Transverse colon (tissue), 4 donors: ENCODE measurements around the gene CCDC14. TPM values are rescaled to one million over a fixed set of nuclear protein-coding genes. Genes with fewer than 3 reads are reported as not detected.
"Not testable (repeated sequence)": the region's sequence is repeated elsewhere in the genome, so short reads cannot be mapped to it uniquely, and the experiment has no call there.

Experiments
- DNase-seq: peaks from one replicate; pipeline ENCODE4 v3.0.0-alpha.2; 2019
- H3K27ac ChIP-seq, 4 donors: fragments of 200-600 bp; sonication (generic); 2 replicates each; pipeline ENCODE4 v1.5.1; 2016 to 2018; ENCODE audit warnings: inconsistent platforms in 4 of 4
- H3K27me3 ChIP-seq: fragments of 200-600 bp; sonication (generic); 2 replicates; pipeline ENCODE4 v1.5.1; 2017; ENCODE audit warnings: inconsistent platforms
- H3K36me3 ChIP-seq, 4 donors: fragments of 200-600 bp; sonication (generic); 2 replicates each; pipeline ENCODE4 v1.5.1; 2017 to 2019; ENCODE audit warnings: inconsistent platforms in 4 of 4
- H3K4me1 ChIP-seq, 4 donors: fragments of 200-600 bp; sonication (generic); 2 replicates each; pipeline ENCODE4 v1.5.1; 2017 to 2020; ENCODE audit warnings: inconsistent platforms in 4 of 4
- H3K4me3 ChIP-seq, 4 donors: fragments of 200-600 bp; sonication (generic); 1 replicate in 1 of 4; 2 replicates in 3 of 4; pipeline versions ENCODE4 v1.5.1 to v1.6.1; 2017 to 2019; ENCODE audit warnings: inconsistent platforms in 4 of 4
- H3K9me3 ChIP-seq, 2 donors: fragments of 200-600 bp; sonication (generic); 2 replicates each; pipeline ENCODE4 v1.5.1; 2017 to 2019; ENCODE audit warnings: inconsistent platforms in 2 of 2
- CTCF ChIP-seq, 5 experiments: fragments of 200-600 bp in 3 of 5; fragments of 450-650 bp in 2 of 5; sonication (generic) in 3 of 5; IDR thresholded peaks; 1 replicate in 2 of 5; 2 replicates in 3 of 5; pipeline ENCODE4 v1.5.1; 2016 to 2017; ENCODE audit warnings: antibody characterized with exemption in 5 of 5, inconsistent platforms in 3 of 5, mild to moderate bottlenecking in 2 of 5, moderate library complexity in 1 of 5
- EP300 ChIP-seq: sonication (generic); formaldehyde crosslinking; IDR thresholded peaks from one replicate; pipeline ENCODE4 v1.6.1; 2017; ENCODE audit warnings: antibody characterized with exemption, low read depth
- POLR2A ChIP-seq: fragments of 450-650 bp; IDR thresholded peaks from one replicate; pipeline ENCODE4 v1.6.1; 2016; ENCODE audit warnings: antibody characterized with exemption, mild to moderate bottlenecking, moderate library complexity
- POLR2AphosphoS5 ChIP-seq, 3 donors: sonication (generic); formaldehyde crosslinking; IDR thresholded peaks; one replicate each; pipeline ENCODE4 v1.6.1; 2016; ENCODE audit warnings: antibody characterized with exemption in 3 of 3
- WGBS, 2 donors: methylation state at CpG; one replicate each; pipeline ENCODE4 v1.1.5; 2018; ENCODE audit warnings: low coverage in 1 of 2; 5-methylcytosine and 5-hydroxymethylcytosine counted together
- in situ Hi-C, 4 donors: fragments of 200-750 bp; cut with MboI; loops; one replicate each; pipeline versions ENCODE4 v1.15.0 to v1.15.1; 2017; ENCODE audit warnings: low sequenced_read_pairs in 3 of 4, low pct_ligation_motif_present in 1 of 4, low pct_unique_long_range_greater_than_20kb in 1 of 4
- intact Hi-C: fragments of 100-400 bp; cut with DNase I; formaldehyde crosslinking; loops from one replicate; pipeline ENCODE4 v1.15.1; 2023; ENCODE audit warnings: low total_unique reads
- total RNA-seq, 4 donors: library from RNA; depleted of rRNA; stranded (reverse); fragments of >200 nt; gene quantifications; one replicate each; pipeline ENCODE4 v1.1.0, GENCODE V29; 2016

The CCDC14 gene
- total RNA-seq, 4 donors from 2014 or later, result 93.1 to 117 (median 110) TPM

GRCh38 chr3:123907720-123908119 is 53.3 kb downstream of the CCDC14 start:
- Histone ChIP-seq H3K36me3 (no peaks in the 10 kb centered on the region), H3K27me3 (no peaks in the 10 kb centered on the region), H3K4me3 (no peak overlapping the region), H3K27ac (no peak overlapping the region), H3K9me3 (no peaks in the 10 kb centered on the region), H3K4me1 (no peaks in the 10 kb centered on the region)
- TF ChIP-seq POLR2A (no peak), CTCF (IDR thresholded peaks at IDR 0.05) (no peak), EP300 (no peak), POLR2AphosphoS5 (IDR thresholded peaks at IDR 0.05) (no peak)
- intact Hi-C loops (no loop called here), in situ Hi-C loops (no loop called here)
- WGBS, 2 donors, result 64 to 78% methylated on average over 2 of the region's 2 CpGs
- no peak for DNase-seq

GRCh38 chr3:123899300-123899865 is 61.6 kb downstream of the CCDC14 start:
- no peak overlapping the region for H3K27ac ChIP-seq
- H3K9me3 ChIP-seq, result no peaks in the 10 kb centered on the region
- no peaks in the 10 kb centered on the region for H3K4me1 ChIP-seq
- no peak overlapping the region for H3K4me3 ChIP-seq
- no peak for DNase-seq
- WGBS, 2 donors, result 83 to 87% methylated on average over 4 to 5 of the region's 5 CpGs
- no peak for TF ChIP-seq POLR2AphosphoS5 (IDR thresholded peaks at IDR 0.05)
- TF ChIP-seq CTCF (IDR thresholded peaks at IDR 0.05), result no peak
- TF ChIP-seq POLR2A, result no peak
- TF ChIP-seq EP300, result no peak
- in situ Hi-C loops (no loop called here), intact Hi-C loops (no loop called here)
- H3K36me3 ChIP-seq, result no peaks in the 10 kb centered on the region
- no peaks in the 10 kb centered on the region for H3K27me3 ChIP-seq

- H3K4me1 ChIP-seq, result no peaks in the 10 kb centered on the region
- intact Hi-C loops (no loop called here), in situ Hi-C loops (no loop called here)
- TF ChIP-seq POLR2A (no peak), EP300 (no peak), CTCF (IDR thresholded peaks at IDR 0.05) (no peak), POLR2AphosphoS5 (IDR thresholded peaks at IDR 0.05) (no peak)
- H3K36me3 ChIP-seq, result no peaks in the 10 kb centered on the region
- H3K27me3 ChIP-seq, result no peaks in the 10 kb centered on the region
- peaks cover 0 to 7% of the 10 kb centered on the region in 2 donors for H3K9me3 ChIP-seq
- no peak overlapping the region for H3K4me3 ChIP-seq
- no peak for DNase-seq
- no peak overlapping the region for H3K27ac ChIP-seq
- WGBS, 2 donors, result 90 to 100% methylated on average over 1 of the region's 1 CpG
These were observed 68.0 kb downstream of the CCDC14 start for GRCh38 chr3:123893012-123893411.

GRCh38 chr3:123892195-123892594 is 68.8 kb downstream of the CCDC14 start:
- no peak overlapping the region for H3K4me3 ChIP-seq
- no peak for DNase-seq
- no peaks in the 10 kb centered on the region for H3K4me1 ChIP-seq
- no peaks in the 10 kb centered on the region for H3K36me3 ChIP-seq
- 0% methylated on average over 1 of the region's 1 CpG for WGBS, 2 donors
- peaks cover 0 to 8% of the 10 kb centered on the region in 2 donors for H3K9me3 ChIP-seq
- peaks cover 6% of the 10 kb centered on the region for H3K27me3 ChIP-seq
- H3K27ac ChIP-seq, result no peak overlapping the region
- no peak for TF ChIP-seq POLR2A
- intact Hi-C loops, result no loop called here
- in situ Hi-C loops, result no loop called here

GRCh38 chr3:123890991-123891390 is 70.0 kb downstream of the CCDC14 start:
- peaks cover 18% of the 10 kb centered on the region for H3K27me3 ChIP-seq
- DNase-seq, H3K4me3 ChIP-seq, in situ Hi-C loops, intact Hi-C loops, H3K27ac ChIP-seq, H3K36me3 ChIP-seq, H3K4me1 ChIP-seq: not testable (repeated sequence)
- H3K9me3 ChIP-seq, result peaks cover 0 to 11% of the 10 kb centered on the region in 2 donors
- WGBS, 2 donors, result 63% methylated on average over 1 of the region's 1 CpG; no CpG with 5 or more reads in 1 of the 2 donors

GRCh38 chr3:123890162-123890561 is 70.9 kb downstream of the CCDC14 start:
- H3K4me1 ChIP-seq, H3K36me3 ChIP-seq, intact Hi-C loops, DNase-seq, H3K4me3 ChIP-seq, H3K27ac ChIP-seq, in situ Hi-C loops: not testable (repeated sequence)
- WGBS, 2 donors, result 74% methylated on average over 3 of the region's 3 CpGs; no CpG with 5 or more reads in 1 of the 2 donors
- H3K9me3 ChIP-seq, result peaks cover 0 to 11% of the 10 kb centered on the region in 2 donors
- peaks cover 27% of the 10 kb centered on the region for H3K27me3 ChIP-seq
